KOPT-K1 (cell line): ENCODE data around the gene CAMTA1.

Experiments
- H3K27ac ChIP-seq: fragments of 200-600 bp; sonication (generic); 2 replicates; pipeline ENCODE4 v1.5.1; 2016; ENCODE audit warnings: antibody characterized with exemption, mild to moderate bottlenecking, low read depth, low read length; ENCODE audit not compliant: poor library complexity, severe bottlenecking
- H3K36me3 ChIP-seq: fragments of 200-600 bp; sonication (generic); 2 replicates; pipeline ENCODE4 v1.5.1; 2017; ENCODE audit warnings: antibody characterized with exemption, mild to moderate bottlenecking, low read length, moderate library complexity; ENCODE audit not compliant: insufficient read depth
- H3K9me3 ChIP-seq: fragments of 200-600 bp; sonication (generic); 2 replicates; pipeline ENCODE4 v1.5.1; 2017; ENCODE audit warnings: antibody characterized with exemption, low read length, mild to moderate bottlenecking; ENCODE audit not compliant: insufficient read depth, poor library complexity, severe bottlenecking

CAMTA1 gene

GRCh38 chr1:7672864-7673263, 887.6 kb downstream of the CAMTA1 start:
- Histone ChIP-seq H3K27ac (no peak overlapping the region), H3K36me3 (no peaks in the 10 kb centered on the region), H3K9me3 (no peaks in the 10 kb centered on the region)

GRCh38 chr1:7674972-7675371, 889.7 kb downstream of the CAMTA1 start:
- no peak overlapping the region for H3K27ac ChIP-seq
- H3K9me3 ChIP-seq = no peaks in the 10 kb centered on the region
- H3K36me3 ChIP-seq = no peaks in the 10 kb centered on the region

- Histone ChIP-seq H3K9me3 (no peaks in the 10 kb centered on the region), H3K36me3 (no peaks in the 10 kb centered on the region), H3K27ac (no peak overlapping the region)
Observed at GRCh38 chr1:7675431-7676273, 890.4 kb downstream of the CAMTA1 start.

GRCh38 chr1:7676274-7676945, 891.2 kb downstream of the CAMTA1 start:
- Histone ChIP-seq H3K36me3 (no peaks in the 10 kb centered on the region), H3K27ac (no peak overlapping the region), H3K9me3 (no peaks in the 10 kb centered on the region)

GRCh38 chr1:7677111-7677510, 891.9 kb downstream of the CAMTA1 start:
- H3K27ac ChIP-seq = no peak overlapping the region
- H3K9me3 ChIP-seq = no peaks in the 10 kb centered on the region
- no peaks in the 10 kb centered on the region for H3K36me3 ChIP-seq

- Histone ChIP-seq H3K9me3 (no peaks in the 10 kb centered on the region), H3K36me3 (no peaks in the 10 kb centered on the region), H3K27ac (no peak overlapping the region)
Observed at GRCh38 chr1:7677815-7678214, 892.6 kb downstream of the CAMTA1 start.

- Histone ChIP-seq H3K27ac (no peak overlapping the region), H3K9me3 (no peaks in the 10 kb centered on the region), H3K36me3 (no peaks in the 10 kb centered on the region)
Observed at GRCh38 chr1:7678491-7679158, 893.4 kb downstream of the CAMTA1 start.

- H3K9me3 ChIP-seq = no peaks in the 10 kb centered on the region
- H3K27ac ChIP-seq = no peak overlapping the region
- no peaks in the 10 kb centered on the region for H3K36me3 ChIP-seq
Observed at GRCh38 chr1:7679159-7679872, 894.1 kb downstream of the CAMTA1 start.

- Histone ChIP-seq H3K36me3 (no peaks in the 10 kb centered on the region), H3K9me3 (no peaks in the 10 kb centered on the region), H3K27ac (no peak overlapping the region)
Observed at GRCh38 chr1:7679873-7680206, 894.6 kb downstream of the CAMTA1 start.

- Histone ChIP-seq H3K9me3 (no peaks in the 10 kb centered on the region), H3K36me3 (no peaks in the 10 kb centered on the region), H3K27ac (no peak overlapping the region)
Observed at GRCh38 chr1:7680207-7680954, 895.1 kb downstream of the CAMTA1 start.

- no peaks in the 10 kb centered on the region for H3K9me3 ChIP-seq
- no peaks in the 10 kb centered on the region for H3K36me3 ChIP-seq
- H3K27ac ChIP-seq = no peak overlapping the region
Observed at GRCh38 chr1:7680955-7681268, 895.7 kb downstream of the CAMTA1 start.

- Histone ChIP-seq H3K36me3 (no peaks in the 10 kb centered on the region), H3K27ac (no peak overlapping the region), H3K9me3 (no peaks in the 10 kb centered on the region)
Observed at GRCh38 chr1:7681401-7681800, 896.1 kb downstream of the CAMTA1 start.

- no peaks in the 10 kb centered on the region for H3K36me3 ChIP-seq
- no peak overlapping the region for H3K27ac ChIP-seq
- H3K9me3 ChIP-seq = no peaks in the 10 kb centered on the region
Observed at GRCh38 chr1:7683521-7683920, 898.3 kb downstream of the CAMTA1 start.

GRCh38 chr1:7684132-7684531, 898.9 kb downstream of the CAMTA1 start:
- no peaks in the 10 kb centered on the region for H3K36me3 ChIP-seq
- H3K27ac ChIP-seq = no peak overlapping the region

More at GRCh38 chr1:7684132-7684531, 898.9 kb downstream of the CAMTA1 start:
- H3K9me3 ChIP-seq = no peaks in the 10 kb centered on the region
